Astrocyte of the hippocampus (primary cell): ENCODE measurements around the gene TSPAN4.

Experiments
- DNase-seq: peaks from one replicate; pipeline ENCODE4 v3.0.0; 2011; ENCODE audit warnings: low read depth, low spot score

TSPAN4 gene

DNA sequence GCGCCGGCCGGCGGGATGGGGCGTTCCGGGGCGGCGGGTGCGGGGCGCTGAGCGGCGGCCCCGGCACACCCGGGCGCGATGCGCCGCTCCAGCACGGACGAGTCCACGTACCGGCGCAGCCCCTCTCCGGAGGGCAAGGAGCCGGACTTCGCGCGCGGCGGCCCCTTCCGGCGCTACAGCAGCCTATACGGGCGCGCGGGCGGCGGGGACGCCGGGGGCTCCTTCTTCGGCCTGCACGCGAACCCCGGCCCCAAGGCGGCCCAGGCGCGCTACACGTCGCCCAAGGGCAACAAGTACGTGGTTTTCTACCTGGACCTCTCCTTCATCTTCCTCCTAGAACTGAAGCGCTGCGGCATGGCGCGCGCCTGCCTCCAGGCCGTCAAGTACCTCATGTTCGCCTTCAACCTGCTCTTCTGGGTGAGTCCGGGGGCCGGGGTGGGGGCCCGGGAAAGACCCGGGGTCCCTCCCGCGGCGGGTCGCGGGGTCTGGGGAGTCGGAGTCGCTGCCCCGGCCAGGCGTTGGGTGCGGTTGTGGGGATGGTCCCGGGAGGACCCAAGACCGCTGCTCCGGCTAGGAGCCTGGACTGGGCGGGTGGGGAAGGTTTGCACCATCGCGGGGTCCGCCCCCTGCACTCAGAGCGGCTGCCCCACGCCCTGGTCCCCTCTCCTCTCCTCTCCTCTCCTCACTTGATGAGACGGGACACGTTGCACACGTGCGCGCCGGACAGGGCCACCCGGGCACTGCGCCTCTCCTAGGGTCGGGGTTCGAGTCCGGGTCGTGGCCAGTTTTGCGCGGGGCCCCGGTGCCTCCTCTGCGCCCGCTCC lies 7.5 kb downstream of the TSPAN4 start:
- no peak for DNase-seq

GRCh38 chr11:850775-851763 lies 8.4 kb downstream of the TSPAN4 start:
- no peak for DNase-seq

DNA sequence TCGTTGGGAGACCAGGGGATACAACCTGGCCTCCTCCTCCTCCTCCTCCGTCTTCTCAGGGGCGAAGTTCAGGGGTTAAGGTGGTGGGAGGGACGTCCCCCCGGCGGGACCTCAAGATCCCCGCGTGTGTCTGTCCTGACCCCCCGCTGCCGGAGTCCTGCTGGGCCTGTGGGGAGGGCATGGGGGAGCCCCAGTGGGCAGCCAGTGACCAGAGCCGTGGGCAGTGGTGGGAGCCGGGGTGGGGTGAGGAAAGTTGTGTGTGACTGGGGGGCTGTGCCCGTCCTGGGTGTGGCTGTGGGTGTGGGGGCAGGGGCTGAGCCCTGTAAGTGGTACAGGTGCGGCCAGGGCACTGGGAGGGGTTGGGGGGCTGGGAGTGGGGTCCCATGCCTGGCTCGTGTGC lies 10.1 kb downstream of the TSPAN4 start:
- no peak for DNase-seq

- DNase-seq: no peak
Measured at GRCh38 chr11:853682-854448, 11.2 kb downstream of the TSPAN4 start.

DNA sequence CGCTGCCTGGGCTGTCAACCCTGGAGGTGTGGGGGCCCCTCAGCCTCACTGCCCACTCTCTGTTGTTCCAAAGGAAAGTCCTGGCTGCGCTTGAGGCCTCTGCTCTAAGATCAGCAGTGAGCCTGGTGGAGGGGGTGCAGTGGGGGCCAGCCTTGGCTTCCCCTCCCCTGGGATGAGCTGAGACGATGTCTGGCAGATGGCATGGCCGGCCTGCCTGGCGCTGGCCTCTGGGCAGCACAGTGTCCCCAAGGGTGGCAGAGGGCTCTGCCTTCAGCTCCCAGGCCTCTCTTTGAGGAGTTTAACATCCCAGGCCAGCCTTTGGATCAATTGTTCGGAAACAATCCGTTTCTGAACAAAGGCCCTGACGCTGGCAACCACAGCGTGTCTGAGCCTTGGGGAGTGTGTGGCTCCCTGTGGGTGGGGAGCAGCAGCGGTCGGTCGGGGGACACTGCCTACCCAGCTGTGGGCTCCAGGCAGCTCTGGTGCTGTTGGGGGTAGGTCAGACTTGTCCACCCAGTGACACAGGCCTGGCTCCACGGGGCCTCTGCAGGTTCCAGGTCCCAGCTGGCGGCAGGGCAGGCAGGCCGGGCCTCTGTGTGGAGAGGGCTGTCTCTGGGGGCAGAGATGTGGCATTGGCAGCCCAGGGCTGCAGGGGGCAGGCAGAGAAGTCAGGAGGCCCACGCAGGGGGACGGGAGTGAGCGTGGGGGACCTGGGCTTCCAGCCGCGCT lies 12.1 kb downstream of the TSPAN4 start:
- no peak for DNase-seq

GRCh38 chr11:855330-855674 lies 12.7 kb downstream of the TSPAN4 start:
- DNase-seq: no peak

DNA sequence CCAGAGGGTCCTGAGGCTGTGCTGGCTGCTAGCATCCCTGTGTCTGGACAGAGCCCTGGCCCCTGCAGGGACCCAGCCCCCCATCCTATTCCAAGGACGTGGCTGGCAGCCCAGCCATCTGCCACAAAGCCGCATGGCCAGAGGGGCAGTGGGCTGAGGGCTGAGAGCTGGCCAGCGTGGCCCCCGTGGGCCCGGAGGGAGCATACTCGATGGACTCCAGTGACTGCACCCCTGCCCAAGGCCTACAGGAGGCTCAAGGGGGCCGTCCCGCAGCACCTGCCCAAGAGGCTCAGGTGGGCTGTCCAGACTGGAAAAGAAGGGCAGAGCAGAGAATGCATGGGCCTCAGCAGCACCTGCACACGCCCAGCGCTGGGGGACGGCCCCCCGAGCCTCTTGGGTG lies 13.1 kb downstream of the TSPAN4 start:
- DNase-seq: no peak

DNA sequence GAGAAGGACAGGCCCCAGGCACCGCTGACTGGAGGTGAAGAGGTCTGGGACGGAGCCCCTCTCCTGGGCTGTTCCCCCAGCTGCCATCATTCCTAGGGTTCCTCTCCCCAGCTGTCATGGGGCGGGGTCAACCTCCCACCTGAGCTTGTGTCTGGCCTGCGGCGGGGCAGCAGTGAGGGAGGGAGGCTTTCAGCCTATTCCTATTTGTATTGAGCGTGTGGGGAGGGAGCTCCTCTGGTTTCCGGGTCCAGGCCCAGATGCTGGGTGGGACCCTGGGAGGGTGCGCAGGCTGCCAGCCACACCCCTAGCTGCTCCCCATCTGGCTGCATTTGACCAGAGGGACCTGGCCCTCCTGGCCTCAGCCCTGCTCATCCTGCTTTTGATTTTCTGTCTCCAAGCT lies 13.7 kb downstream of the TSPAN4 start:
- no peak for DNase-seq

GRCh38 chr11:858053-858761 lies 15.6 kb downstream of the TSPAN4 start:
- DNase-seq: no peak

GRCh38 chr11:858762-859339 lies 16.2 kb downstream of the TSPAN4 start:
- no peak for DNase-seq

- DNase-seq: peak; percentile 89
Measured at GRCh38 chr11:859394-860131, 16.9 kb downstream of the TSPAN4 start.

GRCh38 chr11:860234-861104 lies 17.8 kb downstream of the TSPAN4 start:
- no peak for DNase-seq

GRCh38 chr11:861105-861479 lies 18.4 kb downstream of the TSPAN4 start:
- DNase-seq: no peak

DNA sequence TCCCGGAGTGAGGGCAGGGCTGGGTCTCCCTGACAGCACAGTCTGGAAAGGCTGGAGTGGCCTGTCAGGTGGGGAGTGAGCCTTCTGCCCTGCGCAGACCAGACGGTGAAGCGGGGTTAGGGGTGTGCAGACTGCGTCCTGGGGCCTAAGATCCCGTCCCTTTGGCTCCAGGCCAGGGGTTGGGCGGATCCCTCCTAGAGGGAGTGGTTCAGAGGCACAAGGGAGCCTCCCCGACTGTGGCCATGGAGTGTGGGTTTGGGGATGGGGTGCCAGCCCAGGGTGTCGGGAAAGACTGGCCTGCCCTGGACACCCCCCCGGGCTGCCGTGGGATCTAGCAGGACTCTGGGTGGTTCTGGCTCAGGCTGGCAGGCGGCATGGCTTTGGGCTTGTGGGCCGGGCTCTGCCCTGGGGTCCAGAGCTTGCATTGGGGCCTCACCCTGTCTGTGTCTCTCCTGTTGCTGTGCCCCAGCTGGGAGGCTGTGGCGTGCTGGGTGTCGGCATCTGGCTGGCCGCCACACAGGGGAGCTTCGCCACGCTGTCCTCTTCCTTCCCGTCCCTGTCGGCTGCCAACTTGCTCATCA lies 19.5 kb downstream of the TSPAN4 start:
- DNase-seq: no peak

DNA sequence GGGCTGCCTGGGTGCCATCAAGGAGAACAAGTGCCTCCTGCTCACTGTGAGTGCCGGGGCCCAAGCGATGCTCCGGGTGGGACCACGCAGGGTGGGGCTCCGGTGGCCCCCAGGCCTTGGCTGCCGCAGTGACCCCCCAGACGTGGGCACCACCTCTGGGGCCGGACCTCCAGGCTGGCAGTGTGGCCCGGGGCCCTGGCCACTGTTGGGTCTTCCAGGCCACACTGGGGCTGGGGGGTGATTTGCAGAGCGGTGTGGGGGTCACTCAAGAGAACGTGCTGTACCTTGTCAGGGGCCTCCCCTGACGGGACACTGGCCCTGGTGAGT lies 20.0 kb downstream of the TSPAN4 start:
- no peak for DNase-seq

GRCh38 chr11:863023-863909 lies 20.6 kb downstream of the TSPAN4 start:
- DNase-seq: peak; percentile 72
